ENCODE measurements around the gene TMEM131L.
A peak's percentile ranks its signal among the peaks of the same experiment; 100 is the strongest.

TMEM131L gene

DNA sequence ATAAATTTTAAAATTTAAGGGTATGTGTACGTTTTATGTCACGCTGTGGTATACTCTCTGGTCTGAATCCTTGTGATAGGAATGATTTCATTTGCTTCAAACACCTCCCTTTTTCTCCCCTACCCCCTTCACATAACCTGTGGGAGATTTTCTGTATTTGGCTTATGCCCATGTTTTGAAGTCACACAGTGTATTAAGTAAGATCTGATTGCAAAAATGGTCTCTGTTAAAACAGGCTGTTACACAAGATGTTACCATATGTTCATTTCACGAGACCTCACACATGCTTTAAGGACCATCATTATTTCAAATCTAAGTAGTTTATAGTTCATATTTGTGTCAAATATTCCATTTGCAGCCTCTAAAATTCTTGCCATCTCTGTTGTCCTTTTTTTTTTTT is 63.5 kb downstream of the TMEM131L start:
- TF ChIP-seq CTCF (conservative IDR thresholded peaks at IDR 0.05; ENCODE audit: low read length) (no peak), EZH2phosphoT487 (IDR thresholded peaks at IDR 0.05; ENCODE audit: borderline replicate concordance) (no peak)
- peaks cover 41% of the 10 kb centered on the region for H3K4me1 ChIP-seq (ENCODE audit: insufficient read depth, low read length, poor library complexity, severe bottlenecking)
- H2AFZ ChIP-seq (ENCODE audit: low read length): no peak overlapping the region
- no peaks in the 10 kb centered on the region for H3K9me2 ChIP-seq (replicated peaks; ENCODE audit: low read depth, low read length)
- peaks cover 30% of the 10 kb centered on the region for H3K36me3 ChIP-seq (ENCODE audit: insufficient read depth, low read length)
- no peaks in the 10 kb centered on the region for H3K9me3 ChIP-seq (ENCODE audit: insufficient read depth, low read depth, low read length)
- H3K4me2 ChIP-seq (ENCODE audit: low read depth, low read length, poor library complexity, severe bottlenecking): peak overlapping the region; percentile 73
- peak overlapping the region; percentile 48 for H3K4me3 ChIP-seq (ENCODE audit: low read length, poor library complexity, severe bottlenecking)
- H3K79me2 ChIP-seq (ENCODE audit: insufficient read depth, low read length): peaks cover 100% of the 10 kb centered on the region
- peaks cover 81% of the 10 kb centered on the region for H4K20me1 ChIP-seq (ENCODE audit: insufficient read depth, low read length, poor library complexity, severe bottlenecking)
- no peaks in the 10 kb centered on the region for H3F3A ChIP-seq (ENCODE audit: low read depth)
- H3K9ac ChIP-seq (ENCODE audit: low read depth, low read length, poor library complexity, severe bottlenecking): peak overlapping the region; percentile 24
- H3K27me3 ChIP-seq (ENCODE audit: insufficient read depth, low read length, poor library complexity, severe bottlenecking): no peaks in the 10 kb centered on the region

GRCh38 chr4:153530284-153530999 is 64.3 kb downstream of the TMEM131L start:
- Histone ChIP-seq H2AFZ (ENCODE audit: low read length) (no peak overlapping the region), H3K36me3 (ENCODE audit: insufficient read depth, low read length) (peaks cover 36% of the 10 kb centered on the region), H3K9me3 (ENCODE audit: insufficient read depth, low read depth, low read length) (no peaks in the 10 kb centered on the region), H3K4me2 (ENCODE audit: low read depth, low read length, poor library complexity, severe bottlenecking) (peak overlapping the region; percentile 73), H4K20me1 (ENCODE audit: insufficient read depth, low read length, poor library complexity, severe bottlenecking) (peaks cover 81% of the 10 kb centered on the region), H3K79me2 (ENCODE audit: insufficient read depth, low read length) (peaks cover 100% of the 10 kb centered on the region), H3K4me3 (ENCODE audit: low read length, poor library complexity, severe bottlenecking) (peak overlapping the region; percentile 48), H3K9ac (ENCODE audit: low read depth, low read length, poor library complexity, severe bottlenecking) (peak overlapping the region; percentile 24), H3K9me2 (replicated peaks; ENCODE audit: low read depth, low read length) (no peaks in the 10 kb centered on the region), H3F3A (ENCODE audit: low read depth) (no peaks in the 10 kb centered on the region), H3K4me1 (ENCODE audit: insufficient read depth, low read length, poor library complexity, severe bottlenecking) (peaks cover 39% of the 10 kb centered on the region), H3K27me3 (ENCODE audit: insufficient read depth, low read length, poor library complexity, severe bottlenecking) (no peaks in the 10 kb centered on the region)
- TF ChIP-seq CTCF (conservative IDR thresholded peaks at IDR 0.05; ENCODE audit: low read length) (no peak), EZH2phosphoT487 (IDR thresholded peaks at IDR 0.05; ENCODE audit: borderline replicate concordance) (no peak)

GRCh38 chr4:153531000-153531358 is 64.8 kb downstream of the TMEM131L start:
- peaks cover 86% of the 10 kb centered on the region for H4K20me1 ChIP-seq (ENCODE audit: insufficient read depth, low read length, poor library complexity, severe bottlenecking)

More at GRCh38 chr4:153531000-153531358, 64.8 kb downstream of the TMEM131L start:
- peaks cover 100% of the 10 kb centered on the region for H3K79me2 ChIP-seq (ENCODE audit: insufficient read depth, low read length)
- H2AFZ ChIP-seq (ENCODE audit: low read length): no peak overlapping the region
- H3K9me3 ChIP-seq (ENCODE audit: insufficient read depth, low read depth, low read length): no peaks in the 10 kb centered on the region
- H3K27me3 ChIP-seq (ENCODE audit: insufficient read depth, low read length, poor library complexity, severe bottlenecking): no peaks in the 10 kb centered on the region
- no peak overlapping the region for H3K4me3 ChIP-seq (ENCODE audit: low read length, poor library complexity, severe bottlenecking)
- no peaks in the 10 kb centered on the region for H3F3A ChIP-seq (ENCODE audit: low read depth)
- H3K4me1 ChIP-seq (ENCODE audit: insufficient read depth, low read length, poor library complexity, severe bottlenecking): peaks cover 39% of the 10 kb centered on the region
- H3K4me2 ChIP-seq (ENCODE audit: low read depth, low read length, poor library complexity, severe bottlenecking): peak overlapping the region; percentile 73
- TF ChIP-seq EZH2phosphoT487 (IDR thresholded peaks at IDR 0.05; ENCODE audit: borderline replicate concordance) (no peak), CTCF (conservative IDR thresholded peaks at IDR 0.05; ENCODE audit: low read length) (peak; percentile 20; the same call in 1 of the 2 replicates)
- peaks cover 41% of the 10 kb centered on the region for H3K36me3 ChIP-seq (ENCODE audit: insufficient read depth, low read length)
- no peaks in the 10 kb centered on the region for H3K9me2 ChIP-seq (replicated peaks; ENCODE audit: low read depth, low read length)
- H3K9ac ChIP-seq (ENCODE audit: low read depth, low read length, poor library complexity, severe bottlenecking): peak overlapping the region; percentile 24
